Left ventricle myocardium inferior (tissue), 1 donor: Measurements from ENCODE around the gene NOS1AP. TPM values are rescaled to one million over a fixed set of nuclear protein-coding genes. Genes with fewer than 3 reads are reported as not detected.
"Not testable (repeated sequence)": the region's sequence is repeated elsewhere in the genome, so short reads cannot be mapped to it uniquely, and the experiment has no call there.

Source experiments
- DNase-seq: peaks from one replicate; pipeline ENCODE4 v3.0.0-alpha.2; 2020
- H3K27ac ChIP-seq: fragments of 200-600 bp; replicated peaks from 2 replicates; pipeline ENCODE4 v1.8.0; 2021
- H3K27me3 ChIP-seq: fragments of 200-600 bp; 2 replicates; pipeline ENCODE4 v1.8.0; 2021; ENCODE audit warnings: low read depth
- H3K36me3 ChIP-seq: fragments of 200-600 bp; 2 replicates; pipeline ENCODE4 v1.8.0; 2021
- H3K4me1 ChIP-seq: fragments of 200-600 bp; 2 replicates; pipeline ENCODE4 v1.8.0; 2021
- H3K4me3 ChIP-seq: fragments of 200-600 bp; 2 replicates; pipeline ENCODE4 v1.8.0; 2021; ENCODE audit warnings: mild to moderate bottlenecking, moderate library complexity
- H3K9me3 ChIP-seq: fragments of 200-600 bp; replicated peaks from 2 replicates; pipeline ENCODE4 v1.8.0; 2021
- intact Hi-C: fragments of 100-400 bp; cut with micrococcal nuclease; formaldehyde crosslinking; loops from one replicate; pipeline ENCODE4 v1.11.0; 2022
- total RNA-seq: library from RNA; stranded (reverse); fragmentation: NEBNext Ultra II Directional; extraction: Animal tissue kit (Norgen Biotek cat#: 25700); gene quantifications from one replicate; pipeline ENCODE4 v1.2.1, GENCODE V29; 2021
- TF ChIP-seq, protein P1 (sequence below): fragments of 200-600 bp; IDR thresholded peaks from 2 replicates; pipeline ENCODE4 v1.8.0; 2021; ENCODE audit warnings: antibody characterized with exemption, mild to moderate bottlenecking, borderline replicate concordance
- donor health status: DM: no; HTN: yes; CAD: no; lungs with severe emphysema.

Gene NOS1AP
- total RNA-seq, 1 donor from 2014 or later = 6.2 TPM

GRCh38 chr1:162171111-162171510 lies 101.6 kb downstream of the NOS1AP start:
- no peak for DNase-seq
- intact Hi-C loops = no loop called here
- TF ChIP-seq, protein P1, sequence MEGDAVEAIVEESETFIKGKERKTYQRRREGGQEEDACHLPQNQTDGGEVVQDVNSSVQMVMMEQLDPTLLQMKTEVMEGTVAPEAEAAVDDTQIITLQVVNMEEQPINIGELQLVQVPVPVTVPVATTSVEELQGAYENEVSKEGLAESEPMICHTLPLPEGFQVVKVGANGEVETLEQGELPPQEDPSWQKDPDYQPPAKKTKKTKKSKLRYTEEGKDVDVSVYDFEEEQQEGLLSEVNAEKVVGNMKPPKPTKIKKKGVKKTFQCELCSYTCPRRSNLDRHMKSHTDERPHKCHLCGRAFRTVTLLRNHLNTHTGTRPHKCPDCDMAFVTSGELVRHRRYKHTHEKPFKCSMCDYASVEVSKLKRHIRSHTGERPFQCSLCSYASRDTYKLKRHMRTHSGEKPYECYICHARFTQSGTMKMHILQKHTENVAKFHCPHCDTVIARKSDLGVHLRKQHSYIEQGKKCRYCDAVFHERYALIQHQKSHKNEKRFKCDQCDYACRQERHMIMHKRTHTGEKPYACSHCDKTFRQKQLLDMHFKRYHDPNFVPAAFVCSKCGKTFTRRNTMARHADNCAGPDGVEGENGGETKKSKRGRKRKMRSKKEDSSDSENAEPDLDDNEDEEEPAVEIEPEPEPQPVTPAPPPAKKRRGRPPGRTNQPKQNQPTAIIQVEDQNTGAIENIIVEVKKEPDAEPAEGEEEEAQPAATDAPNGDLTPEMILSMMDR = no peak
- Histone ChIP-seq H3K4me1 (peaks cover 21% of the 10 kb centered on the region), H3K27me3 (no peaks in the 10 kb centered on the region), H3K9me3 (no peaks in the 10 kb centered on the region), H3K36me3 (no peaks in the 10 kb centered on the region), H3K27ac (no peak overlapping the region), H3K4me3 (no peak overlapping the region)

GRCh38 chr1:162172311-162173102 lies 103.0 kb downstream of the NOS1AP start:
- Histone ChIP-seq H3K4me3 (no peak overlapping the region), H3K9me3 (no peaks in the 10 kb centered on the region), H3K27ac (no peak overlapping the region), H3K27me3 (no peaks in the 10 kb centered on the region), H3K36me3 (no peaks in the 10 kb centered on the region), H3K4me1 (peaks cover 20% of the 10 kb centered on the region)
- TF ChIP-seq, protein P1 = no peak
- DNase-seq = no peak
- intact Hi-C loops = no loop called here

DNA sequence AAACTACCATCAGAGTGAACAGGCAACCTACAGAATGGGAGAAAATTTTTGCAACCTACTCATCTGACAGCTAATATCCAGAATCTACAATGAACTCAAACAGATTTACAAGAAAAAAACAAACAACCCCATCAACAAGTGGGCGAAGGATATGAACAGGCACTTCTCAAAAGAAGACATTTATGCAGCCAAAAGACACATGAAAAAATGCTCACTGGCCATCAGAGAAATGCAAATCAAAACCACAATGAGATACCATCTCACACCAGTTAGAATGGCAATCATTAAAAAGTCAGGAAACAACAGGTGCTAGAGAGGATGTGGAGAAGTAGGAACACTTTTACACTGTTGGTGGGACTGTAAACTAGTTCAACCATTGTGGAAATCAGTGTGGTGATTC lies 104.1 kb downstream of the NOS1AP start:
- DNase-seq, H3K36me3 ChIP-seq, H3K4me3 ChIP-seq, H3K9me3 ChIP-seq, intact Hi-C loops, H3K27me3 ChIP-seq, H3K27ac ChIP-seq: not testable (repeated sequence)
- H3K4me1 ChIP-seq = peaks cover 16% of the 10 kb centered on the region

DNA sequence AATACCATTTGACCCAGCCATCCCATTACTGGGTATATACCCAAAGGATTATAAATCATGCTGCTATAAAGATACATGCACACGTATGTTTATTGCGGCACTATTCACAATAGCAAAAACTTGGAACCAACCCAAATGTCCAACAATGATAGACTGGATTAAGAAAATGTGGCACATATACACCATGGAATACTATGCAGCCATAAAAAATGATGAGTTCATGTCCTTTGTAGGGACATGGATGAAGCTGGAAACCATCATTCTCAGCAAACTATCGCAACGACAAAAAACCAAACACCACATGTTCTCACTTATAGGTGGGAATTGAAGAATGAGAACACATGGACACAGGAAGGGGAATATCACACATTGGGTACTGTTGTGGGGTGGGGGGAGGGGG lies 104.5 kb downstream of the NOS1AP start:
- H3K27ac ChIP-seq, H3K36me3 ChIP-seq, H3K4me3 ChIP-seq, H3K27me3 ChIP-seq, intact Hi-C loops, H3K9me3 ChIP-seq, DNase-seq: not testable (repeated sequence)
- H3K4me1 ChIP-seq = peaks cover 12% of the 10 kb centered on the region

GRCh38 chr1:162175379-162176081 lies 106.0 kb downstream of the NOS1AP start:
- Histone ChIP-seq H3K4me3 (no peak overlapping the region), H3K36me3 (no peaks in the 10 kb centered on the region), H3K27me3 (no peaks in the 10 kb centered on the region), H3K27ac (no peak overlapping the region), H3K9me3 (no peaks in the 10 kb centered on the region), H3K4me1 (peaks cover 6% of the 10 kb centered on the region)
- TF ChIP-seq, protein P1 = no peak
- no peak for DNase-seq
- intact Hi-C loops = no loop called here

- no peaks in the 10 kb centered on the region for H3K9me3 ChIP-seq
- no peak overlapping the region for H3K27ac ChIP-seq
- no peaks in the 10 kb centered on the region for H3K27me3 ChIP-seq
- intact Hi-C loops = no loop called here
- no peaks in the 10 kb centered on the region for H3K36me3 ChIP-seq
- no peak for DNase-seq
- peaks cover 6% of the 10 kb centered on the region for H3K4me1 ChIP-seq
- H3K4me3 ChIP-seq = no peak overlapping the region
- TF ChIP-seq, protein P1 = no peak
These were observed 107.6 kb downstream of the NOS1AP start for GRCh38 chr1:162177126-162177525.
